HepG2 (cell line): ENCODE results near the gene IL12B.

Experiments
- TAF15 ChIP-seq: fragments of 200-400 bp; formaldehyde crosslinking; IDR thresholded peaks from one replicate; pipeline ENCODE4 v1.6.1; 2018; ENCODE audit warnings: mild to moderate bottlenecking, low read depth, low read length; ENCODE audit not compliant: poor library complexity, severe bottlenecking
- ZNF274 ChIP-seq: sonication (generic); formaldehyde crosslinking; IDR thresholded peaks from 2 replicates; pipeline ENCODE4 v1.5.1; 2020; ENCODE audit warnings: mild to moderate bottlenecking, missing genetic modification reagents
- TF ChIP-seq, protein P1 (sequence below): sonication (generic); formaldehyde crosslinking; IDR thresholded peaks from 2 replicates; pipeline ENCODE4 v1.4.0; 2020; ENCODE audit warnings: missing genetic modification reagents

DNA sequence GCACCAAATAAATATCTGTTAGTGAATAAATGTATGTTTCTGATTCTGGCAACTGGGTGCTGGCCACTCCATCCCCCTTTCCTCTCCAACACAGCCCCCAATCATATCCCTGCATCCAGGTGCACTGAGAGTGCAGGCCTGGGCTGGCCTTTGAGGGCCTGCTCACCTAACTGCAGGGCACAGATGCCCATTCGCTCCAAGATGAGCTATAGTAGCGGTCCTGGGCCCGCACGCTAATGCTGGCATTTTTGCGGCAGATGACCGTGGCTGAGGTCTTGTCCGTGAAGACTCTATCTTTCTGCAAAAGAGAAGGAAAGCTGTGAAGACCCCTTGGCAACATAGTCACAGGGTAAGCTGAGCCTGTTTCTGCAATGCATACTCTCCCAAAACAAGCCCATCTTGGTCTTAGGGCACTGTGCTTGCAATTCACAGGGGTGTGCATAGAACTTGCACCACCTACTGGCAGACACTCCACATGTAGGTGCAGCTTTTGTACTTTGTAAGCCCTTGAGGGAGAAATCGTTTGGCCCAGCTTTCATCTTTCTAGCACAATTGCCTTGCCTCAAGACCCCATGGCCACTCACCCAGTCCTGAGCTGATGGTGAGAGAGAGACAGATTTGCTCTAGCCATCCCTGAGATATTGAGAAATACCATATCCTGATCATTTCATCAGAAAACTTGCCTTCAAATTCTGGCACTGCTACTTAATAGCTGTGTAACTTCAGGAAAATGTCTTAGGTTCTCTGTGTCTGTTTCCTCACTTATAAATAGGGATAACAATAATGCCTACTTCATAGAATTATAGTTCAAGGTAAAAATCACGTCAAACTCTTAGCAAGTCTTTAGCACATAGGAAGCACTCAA is 13.5 kb downstream of the IL12B start:
- TF ChIP-seq, protein P1, sequence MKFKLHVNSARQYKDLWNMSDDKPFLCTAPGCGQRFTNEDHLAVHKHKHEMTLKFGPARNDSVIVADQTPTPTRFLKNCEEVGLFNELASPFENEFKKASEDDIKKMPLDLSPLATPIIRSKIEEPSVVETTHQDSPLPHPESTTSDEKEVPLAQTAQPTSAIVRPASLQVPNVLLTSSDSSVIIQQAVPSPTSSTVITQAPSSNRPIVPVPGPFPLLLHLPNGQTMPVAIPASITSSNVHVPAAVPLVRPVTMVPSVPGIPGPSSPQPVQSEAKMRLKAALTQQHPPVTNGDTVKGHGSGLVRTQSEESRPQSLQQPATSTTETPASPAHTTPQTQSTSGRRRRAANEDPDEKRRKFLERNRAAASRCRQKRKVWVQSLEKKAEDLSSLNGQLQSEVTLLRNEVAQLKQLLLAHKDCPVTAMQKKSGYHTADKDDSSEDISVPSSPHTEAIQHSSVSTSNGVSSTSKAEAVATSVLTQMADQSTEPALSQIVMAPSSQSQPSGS (CRISPR knock-in tag) = no peak
- no peak for TF ChIP-seq ZNF274
- no peak for TF ChIP-seq TAF15
